IMR-90 (cell line): ENCODE results near the gene C5. TPM values are rescaled to one million over a fixed set of nuclear protein-coding genes. Genes with fewer than 3 reads are reported as not detected.
"Not testable (repeated sequence)": the region's sequence is repeated elsewhere in the genome, so short reads cannot be mapped to it uniquely, and the experiment has no call there.

ENCODE experiments used
- ATAC-seq: fragments of 200-7000 bp; cut with Tn5 transposase; 2 replicates; pipeline ENCODE4 v1.9.1; 2020; ENCODE audit warnings: low read depth, mild to moderate bottlenecking, moderate library complexity
- BruUV-seq: library from RNA; stranded (reverse); fragments of 400-500 nt; replicated peaks from 2 replicates; lab custom pipeline; 2021; lab: Mats Ljungman, UMichigan
- CTCF ChIA-PET: fragments of 300-600 bp; formaldehyde crosslinking; extraction: SDS; loops from one replicate; lab custom pipeline; 2021; ENCODE audit warnings: antibody characterized with exemption; lab: Yijun Ruan, JAX
- POLR2A ChIA-PET: fragments of 300-600 bp; sonication (Branson Sonifier 250); formaldehyde crosslinking; loops from one replicate; lab custom pipeline; 2022; ENCODE audit warnings: antibody characterized with exemption; ENCODE audit not compliant: unreplicated experiment; lab: Charles Lee
- DNase-seq: peaks from one replicate; pipeline ENCODE4 v3.0.0; 2013
- H2AFZ ChIP-seq: replicated peaks from 2 replicates; pipeline ENCODE3; 2013; ENCODE audit warnings: low read length, mild to moderate bottlenecking; ENCODE audit not compliant: poor library complexity
- H2AK5ac ChIP-seq: 2 replicates; pipeline ENCODE4 v1.6.1; 2013; ENCODE audit warnings: low read depth, low read length, inconsistent platforms
- H2AK9ac ChIP-seq: replicated peaks from 2 replicates; pipeline ENCODE3; 2013; ENCODE audit warnings: mild to moderate bottlenecking, low read depth, low read length, moderate library complexity; ENCODE audit not compliant: poor library complexity
- H2BK120ac ChIP-seq: 2 replicates; pipeline ENCODE4 v1.6.1; 2013; ENCODE audit warnings: low read depth, low read length, inconsistent platforms
- H2BK15ac ChIP-seq: 3 replicates; pipeline ENCODE4 v1.6.1; 2013; ENCODE audit warnings: low read depth, low read length, inconsistent platforms
- H2BK20ac ChIP-seq: 2 replicates; pipeline ENCODE4 v1.6.1; 2013; ENCODE audit warnings: low read depth, mild to moderate bottlenecking, inconsistent platforms, low read length, moderate library complexity
- H2BK5ac ChIP-seq: 2 replicates; pipeline ENCODE4 v1.6.1; 2013; ENCODE audit warnings: mild to moderate bottlenecking, low read depth, low read length, inconsistent platforms; ENCODE audit not compliant: poor library complexity, severe bottlenecking
- H3K14ac ChIP-seq: replicated peaks from 2 replicates; pipeline ENCODE4 v1.6.1; 2013; ENCODE audit warnings: low read depth, low read length, inconsistent platforms
- H3K18ac ChIP-seq: 2 replicates; pipeline ENCODE4 v1.6.1; 2013; ENCODE audit warnings: low read depth, low read length, control low read depth
- H3K23ac ChIP-seq: 2 replicates; pipeline ENCODE4 v1.6.1; 2013; ENCODE audit warnings: low read depth, low read length, inconsistent platforms
- H3K27ac ChIP-seq: 2 replicates; pipeline ENCODE4 v1.5.1; 2013; ENCODE audit warnings: mild to moderate bottlenecking, control low read depth, low read length; ENCODE audit not compliant: insufficient read depth
- H3K27me3 ChIP-seq: 2 replicates; pipeline ENCODE4 v1.6.1; 2013; ENCODE audit warnings: low read length; ENCODE audit not compliant: control insufficient read depth, insufficient read depth
- H3K36me3 ChIP-seq: 2 replicates; pipeline ENCODE4 v1.6.1; 2013; ENCODE audit warnings: low read length, mixed read lengths; ENCODE audit not compliant: control insufficient read depth, insufficient read depth
- H3K4ac ChIP-seq: 2 replicates; pipeline ENCODE4 v1.6.1; 2013; ENCODE audit warnings: low read depth, low read length, inconsistent platforms
- H3K4me1 ChIP-seq: 2 replicates; pipeline ENCODE4 v1.6.1; 2013; ENCODE audit warnings: low read length, mixed read lengths; ENCODE audit not compliant: control insufficient read depth, insufficient read depth
- H3K4me2 ChIP-seq: 2 replicates; pipeline ENCODE4 v1.6.1; 2013; ENCODE audit warnings: low read depth, mild to moderate bottlenecking, control low read depth, low read length, moderate library complexity
- H3K4me3 ChIP-seq: 2 replicates; pipeline ENCODE4 v1.5.1; 2013; ENCODE audit warnings: low read depth, mild to moderate bottlenecking, control low read depth, low read length, moderate library complexity; ENCODE audit not compliant: insufficient read depth
- H3K56ac ChIP-seq: 2 replicates; pipeline ENCODE4 v1.6.1; 2013; ENCODE audit warnings: low read length, inconsistent platforms; ENCODE audit not compliant: insufficient read depth; ENCODE audit errors: extremely low read depth
- H3K79me1 ChIP-seq, 2 experiments: 2 replicates each; pipeline ENCODE4 v1.6.1; 2013; ENCODE audit warnings: low read length in 2 of 2, inconsistent platforms in 1 of 2, low read depth in 1 of 2
- H3K9ac ChIP-seq: 2 replicates; pipeline ENCODE4 v1.6.1; 2013; ENCODE audit warnings: low read depth, low read length, control low read depth
- H3K9me1 ChIP-seq: 2 replicates; pipeline ENCODE4 v1.6.1; 2013; ENCODE audit warnings: low read length, inconsistent platforms; ENCODE audit not compliant: insufficient read depth
- H3K9me3 ChIP-seq: 2 replicates; pipeline ENCODE4 v1.6.1; 2013; ENCODE audit warnings: low read length; ENCODE audit not compliant: control insufficient read depth, insufficient read depth
- H4K20me1 ChIP-seq: 2 replicates; pipeline ENCODE4 v1.6.1; 2013; ENCODE audit warnings: low read length, inconsistent platforms; ENCODE audit not compliant: insufficient read depth
- H4K5ac ChIP-seq: 2 replicates; pipeline ENCODE4 v1.6.1; 2013; ENCODE audit warnings: mild to moderate bottlenecking, low read depth, low read length, control low read depth
- H4K8ac ChIP-seq, 2 experiments: 2 replicates each; pipeline ENCODE4 v1.6.1; 2013; ENCODE audit warnings: low read depth in 2 of 2, low read length in 2 of 2, control low read depth in 1 of 2, inconsistent platforms in 1 of 2
- H4K91ac ChIP-seq: 2 replicates; pipeline ENCODE4 v1.6.1; 2013; ENCODE audit warnings: low read depth, low read length, inconsistent platforms; ENCODE audit not compliant: insufficient read depth
- WGBS, 2 experiments: methylation state at CpG; one replicate each; pipeline versions ENCODE4 v1.1.5 to v1.1.7; 2013; ENCODE audit warnings: missing lambda C conversion rate in 2 of 2; ENCODE audit not compliant: insufficient read length in 1 of 2; ENCODE audit errors: extremely low coverage in 2 of 2; 5-methylcytosine and 5-hydroxymethylcytosine counted together
- dilution Hi-C: fragments of 300-500 bp; cut with HindIII; formaldehyde crosslinking; loops from one replicate; pipeline ENCODE4 v1.14.3; 2018; ENCODE audit warnings: low sequenced_read_pairs; ENCODE audit not compliant: unreplicated experiment
- in situ Hi-C: fragments of 300-500 bp; cut with MboI; formaldehyde crosslinking; loops from 3 replicates; pipeline ENCODE4 v1.14.3; 2019; ENCODE audit warnings: low sequenced_read_pairs, inconsistent platforms, mixed read lengths
- intact Hi-C: fragments of 100-400 bp; cut with micrococcal nuclease; formaldehyde crosslinking; loops from 2 replicates; pipeline ENCODE4 v1.10.0; 2022
- polyA plus RNA-seq, 3 experiments: library from polyadenylated mRNA; depleted of rRNA; stranded (reverse); fragments of >200 nt; gene quantifications; 2 replicates each; pipeline ENCODE4 v1.2.3, GENCODE V29; 2012; ENCODE audit warnings: low replicate concordance in 1 of 3
- total RNA-seq: library from RNA; depleted of rRNA; stranded (reverse); fragments of >200 nt; gene quantifications from 2 replicates; pipeline ENCODE4 v1.2.3, GENCODE V29; 2012

The C5 gene
- total and polyA plus RNA-seq, 2 of the 4 experiments (the other 2 are of a cell fraction), result 1.5 to 2.3 TPM

DNA sequence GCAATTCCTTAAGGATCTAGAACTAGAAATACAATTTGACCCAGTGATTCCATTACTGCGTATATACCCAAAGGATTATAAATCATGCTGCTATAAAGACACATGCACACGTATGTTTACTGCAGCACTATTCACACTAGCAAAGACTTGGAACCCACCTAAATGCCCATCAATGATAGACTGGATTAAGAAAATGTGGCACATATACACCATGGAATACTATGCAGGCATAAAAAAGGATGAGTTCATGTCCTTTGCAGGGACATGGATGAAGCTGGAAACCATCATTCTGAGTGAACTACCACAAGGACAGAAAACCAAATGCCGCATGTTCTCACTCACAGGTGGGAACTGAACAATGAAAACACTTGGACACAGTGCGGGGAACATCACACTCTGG lies 21.8 kb downstream of the C5 start:
- H3K4me3 ChIP-seq, H4K91ac ChIP-seq, H3K23ac ChIP-seq, H4K20me1 ChIP-seq, H3K79me1 ChIP-seq, H3K9me3 ChIP-seq, H3K9ac ChIP-seq, H3K4me1 ChIP-seq, H3K4me2 ChIP-seq, H3K56ac ChIP-seq, intact Hi-C loops, H4K8ac ChIP-seq, H3K4ac ChIP-seq, BruUV-seq, H4K5ac ChIP-seq, H2AK5ac ChIP-seq, H3K9me1 ChIP-seq, CTCF ChIA-PET, H3K14ac ChIP-seq, DNase-seq, dilution Hi-C loops, in situ Hi-C loops, H3K27me3 ChIP-seq, H2BK5ac ChIP-seq, H2AK9ac ChIP-seq, H2BK15ac ChIP-seq, H3K27ac ChIP-seq, ATAC-seq, H2BK20ac ChIP-seq, H2BK120ac ChIP-seq, H3K18ac ChIP-seq, H2AFZ ChIP-seq, POLR2A ChIA-PET, H3K36me3 ChIP-seq: not testable (repeated sequence)
- no CpG with 5 or more reads among the region's 4 CpGs for WGBS, 2 experiments
